DND-41 (cell line): Measurements from ENCODE around the gene SLC46A2.
A peak's percentile ranks its signal among the peaks of the same experiment; 100 is the strongest.

Source experiments
- ATAC-seq: fragments of 200-7000 bp; cut with Tn5 transposase; 3 replicates; pipeline ENCODE4 v1.9.1; 2021; ENCODE audit warnings: low read depth; ENCODE audit not compliant: insufficient read depth
- DNase-seq: peaks from one replicate; pipeline ENCODE4 v3.0.0-alpha.2; 2020
- H2AFZ ChIP-seq: 2 replicates; pipeline ENCODE4 v1.6.0; 2012; ENCODE audit warnings: low read depth, low read length
- H3K27ac ChIP-seq: 2 replicates; pipeline ENCODE4 v1.5.1; 2012; ENCODE audit warnings: low read length, inconsistent platforms
- H3K27me3 ChIP-seq: fragments of 200-600 bp; sonication (generic); 2 replicates; pipeline ENCODE4 v1.6.0; 2012; ENCODE audit warnings: low read length, mild to moderate bottlenecking, inconsistent platforms; ENCODE audit not compliant: insufficient read depth, poor library complexity
- H3K36me3 ChIP-seq: 2 replicates; pipeline ENCODE4 v1.5.1; 2012; ENCODE audit warnings: low read length, inconsistent platforms; ENCODE audit not compliant: insufficient read depth
- H3K4me1 ChIP-seq: 2 replicates; pipeline ENCODE4 v1.5.1; 2012; ENCODE audit warnings: mild to moderate bottlenecking, low read length; ENCODE audit not compliant: insufficient read depth
- H3K4me2 ChIP-seq: 2 replicates; pipeline ENCODE4 v1.6.0; 2012; ENCODE audit warnings: mild to moderate bottlenecking, moderate library complexity, low read length, inconsistent platforms; ENCODE audit not compliant: insufficient read depth
- H3K4me3 ChIP-seq, 2 experiments: fragments of 200-600 bp in 1 of 2; shearing (Covaris generic) in 1 of 2; 2 replicates each; pipeline ENCODE4 v1.5.1; 2012 to 2016; ENCODE audit warnings: inconsistent platforms in 2 of 2, low read length in 2 of 2, mild to moderate bottlenecking in 2 of 2, low read depth in 1 of 2, moderate library complexity in 1 of 2
- H3K79me2 ChIP-seq: 2 replicates; pipeline ENCODE4 v1.6.0; 2012; ENCODE audit warnings: low read length, inconsistent platforms; ENCODE audit not compliant: insufficient read depth
- H3K9ac ChIP-seq: 2 replicates; pipeline ENCODE4 v1.6.0; 2012; ENCODE audit warnings: low read depth, mild to moderate bottlenecking, inconsistent platforms, low read length, moderate library complexity
- H3K9me3 ChIP-seq: 2 replicates; pipeline ENCODE4 v1.5.1; 2012; ENCODE audit warnings: low read length, moderate library complexity, mild to moderate bottlenecking, inconsistent platforms; ENCODE audit not compliant: insufficient read depth, severe bottlenecking
- H4K20me1 ChIP-seq: 2 replicates; pipeline ENCODE4 v1.6.0; 2012; ENCODE audit warnings: low read length; ENCODE audit not compliant: insufficient read depth
- CTCF ChIP-seq: IDR thresholded peaks from 2 replicates; pipeline ENCODE4 v1.5.1; 2012; ENCODE audit warnings: borderline replicate concordance, low read length, moderate library complexity, mild to moderate bottlenecking; ENCODE audit not compliant: poor library complexity, severe bottlenecking; ENCODE audit errors: extremely low read depth
- EZH2 ChIP-seq: IDR thresholded peaks from 3 replicates; pipeline ENCODE4 v1.6.1; 2012; ENCODE audit warnings: borderline replicate concordance, low read depth, mild to moderate bottlenecking, moderate library complexity, low read length, inconsistent platforms; ENCODE audit not compliant: severe bottlenecking

SLC46A2 gene

DNA sequence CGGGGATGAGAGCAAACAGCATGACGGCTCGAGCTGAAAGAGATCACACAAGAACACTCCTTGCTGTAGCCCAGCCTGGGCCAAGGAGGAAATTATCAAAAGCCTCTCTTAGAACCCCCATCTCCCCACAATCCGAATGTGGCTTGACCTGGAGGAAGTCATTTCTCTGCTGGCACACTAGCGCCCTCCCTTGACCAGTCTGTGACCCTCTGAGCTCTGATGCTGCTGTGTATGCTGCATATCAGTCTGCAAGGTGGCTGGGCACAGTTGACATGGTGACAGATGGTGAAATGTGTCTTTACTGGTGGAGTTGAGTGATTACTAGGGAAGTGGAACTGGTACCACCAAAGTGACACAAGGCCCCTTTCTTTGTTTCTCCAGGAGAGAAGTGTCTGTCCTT lies 3.3 kb downstream of the SLC46A2 start:
- Histone ChIP-seq H3K79me2 (no peaks in the 10 kb centered on the region), H3K27me3 (no peaks in the 10 kb centered on the region), H4K20me1 (no peaks in the 10 kb centered on the region), H3K36me3 (no peaks in the 10 kb centered on the region), H3K4me1 (no peaks in the 10 kb centered on the region), H3K27ac (no peak overlapping the region), H3K9me3 (no peaks in the 10 kb centered on the region), H3K9ac (no peak overlapping the region), H3K4me2 (no peak overlapping the region), H2AFZ (no peak overlapping the region), H3K4me3 (no peak overlapping the region)
- DNase-seq, result no peak
- no peak for TF ChIP-seq CTCF
- no peak for ATAC-seq

DNA sequence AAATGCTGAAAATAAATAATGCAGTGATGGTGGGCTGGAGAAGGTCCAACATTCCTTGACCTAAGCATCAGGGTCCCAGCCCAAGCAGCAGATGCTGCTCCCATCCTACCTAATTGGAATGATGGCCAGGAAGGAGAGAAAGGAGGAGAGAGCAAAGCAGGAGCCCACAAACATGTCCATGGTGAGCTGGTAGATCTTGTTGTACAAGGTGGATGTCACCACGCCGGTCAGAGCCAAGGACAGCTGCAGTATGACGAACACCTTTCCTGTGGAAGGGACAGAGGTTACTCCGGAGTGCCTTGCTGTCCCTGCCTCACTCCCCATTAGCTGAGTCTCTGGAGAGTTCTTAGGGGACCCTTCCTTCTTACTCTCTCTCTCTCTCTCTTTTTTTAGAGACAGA lies 4.3 kb downstream of the SLC46A2 start:
- H2AFZ ChIP-seq, result no peak overlapping the region
- no peaks in the 10 kb centered on the region for H3K27me3 ChIP-seq
- H3K79me2 ChIP-seq, result no peaks in the 10 kb centered on the region
- TF ChIP-seq EZH2 (no peak), CTCF (no peak)
- H3K36me3 ChIP-seq, result no peaks in the 10 kb centered on the region
- no peaks in the 10 kb centered on the region for H4K20me1 ChIP-seq
- H3K4me2 ChIP-seq, result no peak overlapping the region
- no peak overlapping the region for H3K4me3 ChIP-seq
- H3K27ac ChIP-seq, result no peak overlapping the region
- ATAC-seq, result no peak
- no peak overlapping the region for H3K9ac ChIP-seq
- no peaks in the 10 kb centered on the region for H3K9me3 ChIP-seq
- no peak for DNase-seq
- H3K4me1 ChIP-seq, result no peaks in the 10 kb centered on the region

- Histone ChIP-seq H3K4me1 (no peaks in the 10 kb centered on the region), H3K9ac (no peak overlapping the region), H3K27ac (no peak overlapping the region), H3K9me3 (no peaks in the 10 kb centered on the region), H3K36me3 (no peaks in the 10 kb centered on the region), H3K27me3 (no peaks in the 10 kb centered on the region), H4K20me1 (no peaks in the 10 kb centered on the region), H3K4me3 (no peak overlapping the region), H3K79me2 (no peaks in the 10 kb centered on the region), H2AFZ (no peak overlapping the region), H3K4me2 (no peak overlapping the region)
- TF ChIP-seq EZH2, result no peak
- TF ChIP-seq CTCF, result no peak
- peak; percentile 71 for ATAC-seq
- no peak for DNase-seq
Observed at GRCh38 chr9:112885324-112885723, 5.4 kb downstream of the SLC46A2 start.

- Histone ChIP-seq H2AFZ (no peak overlapping the region), H3K4me1 (no peaks in the 10 kb centered on the region), H3K27me3 (no peaks in the 10 kb centered on the region), H3K36me3 (no peaks in the 10 kb centered on the region), H3K9me3 (no peaks in the 10 kb centered on the region), H3K4me2 (no peak overlapping the region), H4K20me1 (no peaks in the 10 kb centered on the region), H3K27ac (no peak overlapping the region), H3K9ac (no peak overlapping the region), H3K4me3 (no peak overlapping the region), H3K79me2 (no peaks in the 10 kb centered on the region)
- no peak for ATAC-seq
- DNase-seq, result no peak
- TF ChIP-seq EZH2, result no peak
- no peak for TF ChIP-seq CTCF
Observed at GRCh38 chr9:112884721-112885120, 6.0 kb downstream of the SLC46A2 start.
